ENCODE measurements around the gene ZBTB4.

DNA sequence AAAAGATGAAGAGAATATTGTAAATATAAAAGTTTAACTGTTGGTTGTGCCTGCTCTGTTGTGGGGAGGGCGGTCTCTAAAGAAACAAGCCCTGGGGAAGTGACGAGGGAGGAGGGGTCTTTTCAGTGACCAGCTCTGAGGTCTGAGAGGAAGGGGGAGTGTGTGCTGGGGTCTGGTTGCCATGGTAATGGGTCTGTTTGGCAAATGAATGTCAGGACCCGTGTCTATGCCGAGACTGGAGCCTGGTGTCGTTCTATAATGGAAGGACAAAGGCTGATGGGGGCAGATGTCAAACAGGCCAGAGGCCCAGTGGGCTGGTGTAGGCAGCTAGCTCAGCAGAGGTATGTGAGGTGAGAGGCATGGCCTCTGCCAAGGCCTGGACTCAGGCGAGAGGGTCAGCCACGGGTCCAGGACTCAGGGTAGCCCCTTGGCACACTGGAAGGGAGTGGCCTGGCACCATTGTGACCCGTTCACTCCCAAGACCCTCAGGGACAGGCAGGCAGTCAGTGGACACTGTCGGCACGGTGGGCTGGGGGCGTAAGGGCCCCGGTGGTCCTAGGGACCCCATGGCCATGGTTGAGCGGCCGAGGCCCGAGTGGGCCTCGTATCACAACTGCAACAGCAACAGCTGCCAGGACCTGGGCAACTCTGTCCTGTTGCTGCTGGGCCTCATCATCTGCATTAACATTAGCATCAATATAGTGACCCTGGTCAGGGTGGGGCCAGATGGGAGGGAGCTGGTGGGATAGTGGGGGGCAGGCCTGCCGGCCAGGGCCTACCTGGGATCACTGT, 59.4 kb downstream of the ZBTB4 start, which contains the start of gene SPEM1:
- TF ChIP-seq, protein P1, sequence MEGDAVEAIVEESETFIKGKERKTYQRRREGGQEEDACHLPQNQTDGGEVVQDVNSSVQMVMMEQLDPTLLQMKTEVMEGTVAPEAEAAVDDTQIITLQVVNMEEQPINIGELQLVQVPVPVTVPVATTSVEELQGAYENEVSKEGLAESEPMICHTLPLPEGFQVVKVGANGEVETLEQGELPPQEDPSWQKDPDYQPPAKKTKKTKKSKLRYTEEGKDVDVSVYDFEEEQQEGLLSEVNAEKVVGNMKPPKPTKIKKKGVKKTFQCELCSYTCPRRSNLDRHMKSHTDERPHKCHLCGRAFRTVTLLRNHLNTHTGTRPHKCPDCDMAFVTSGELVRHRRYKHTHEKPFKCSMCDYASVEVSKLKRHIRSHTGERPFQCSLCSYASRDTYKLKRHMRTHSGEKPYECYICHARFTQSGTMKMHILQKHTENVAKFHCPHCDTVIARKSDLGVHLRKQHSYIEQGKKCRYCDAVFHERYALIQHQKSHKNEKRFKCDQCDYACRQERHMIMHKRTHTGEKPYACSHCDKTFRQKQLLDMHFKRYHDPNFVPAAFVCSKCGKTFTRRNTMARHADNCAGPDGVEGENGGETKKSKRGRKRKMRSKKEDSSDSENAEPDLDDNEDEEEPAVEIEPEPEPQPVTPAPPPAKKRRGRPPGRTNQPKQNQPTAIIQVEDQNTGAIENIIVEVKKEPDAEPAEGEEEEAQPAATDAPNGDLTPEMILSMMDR (conservative IDR thresholded peaks at IDR 0.05 in 1 of 2, IDR thresholded peaks at IDR 0.05 in 1 of 2; ENCODE audit: extremely low read depth in 1 of 2, insufficient read depth in 1 of 2, low read depth in 1 of 2, low read length in 2 of 2) = no peak
- TF ChIP-seq EZH2 (IDR thresholded peaks at IDR 0.05; ENCODE audit: borderline replicate concordance, low read length) = no peak
